ENCODE results near the gene TSN. TPM values are rescaled to one million over a fixed set of nuclear protein-coding genes. Genes with fewer than 3 reads are reported as not detected.

Gene TSN
- total RNA-seq, 1 donor from 2014 or later: 61.4 TPM

Other genes with a start within 250 kb of the TSN start
- not detected in 2 replicates for gene RNU4ATAC, start 224.8 kb upstream of the TSN start, total RNA-seq
- gene CLASP1, start 106.2 kb upstream of the TSN start, total RNA-seq: 59.9 and 62.4 TPM in 2 replicates
- gene NIFK, start 18.8 kb upstream of the TSN start, total RNA-seq: 39.9 and 41.0 TPM in 2 replicates